ENCODE data around the gene CLINT1. TPM values are rescaled to one million over a fixed set of nuclear protein-coding genes. Genes with fewer than 3 reads are reported as not detected.

The CLINT1 gene
- total and polyA plus RNA-seq, 4 donors, result 31.7 to 60.9 (median 44.5) TPM

DNA sequence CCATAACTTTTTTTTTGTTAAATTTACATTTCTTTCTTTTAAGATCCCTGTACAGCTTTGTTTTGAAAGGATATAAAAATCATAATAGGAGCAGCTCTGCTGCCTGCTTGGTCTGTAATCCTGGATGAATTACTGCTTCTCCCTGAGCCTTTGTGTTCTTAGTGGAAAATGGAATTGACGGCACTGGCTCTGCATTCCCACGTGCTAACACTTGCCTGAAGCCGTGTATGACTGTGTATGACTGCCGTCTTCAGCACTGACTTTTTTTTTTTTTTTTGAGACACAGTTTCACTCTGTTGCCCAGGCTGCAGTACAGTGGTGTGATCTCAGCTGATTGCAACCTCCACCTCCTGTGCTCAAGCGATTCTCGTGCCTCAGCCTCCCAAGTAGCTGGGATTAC, 123.0 kb downstream of the CLINT1 start:
- H3K27me3 ChIP-seq (ENCODE audit: control insufficient read depth in 1 of 2, insufficient read depth in 2 of 2, low read length in 1 of 2), result no peaks in the 10 kb centered on the region
- intact Hi-C loops (cut with DNase I), result no loop called here
- H3K36me3 ChIP-seq (ENCODE audit: control insufficient read depth in 1 of 2, insufficient read depth in 2 of 2, low read length in 1 of 2), result peaks cover 0 to 4% of the 10 kb centered on the region in 2 donors
- H3K4me3 ChIP-seq (ENCODE audit: low read length in 2 of 2), result no peak overlapping the region
- ATAC-seq (ENCODE audit: low FRiP score) (no peak), DNase-seq (no peak)
- 76 to 80% methylated on average over 6 of the region's 6 CpGs for WGBS, 2 donors
- no peaks in the 10 kb centered on the region for H3K9me3 ChIP-seq (ENCODE audit: control insufficient read depth, low read length)
- H3K27ac ChIP-seq (ENCODE audit: low read depth in 1 of 2, low read length in 2 of 2), result no peak overlapping the region
- H3K4me1 ChIP-seq (ENCODE audit: control insufficient read depth in 1 of 2, insufficient read depth in 2 of 2, low read length in 2 of 2), result no peaks in the 10 kb centered on the region

Other genes starting within 250 kb of the CLINT1 start
- under 1 TPM in 1 of 2 donors, not detected in 1; 0.12 TPM for gene SOX30, start 206.7 kb downstream of the CLINT1 start, total RNA-seq
- not detected for gene SOX30, start 206.7 kb downstream of the CLINT1 start, polyA plus RNA-seq
- not detected for gene C5orf52, start 187.6 kb downstream of the CLINT1 start, total RNA-seq
- gene C5orf52, start 187.6 kb downstream of the CLINT1 start, polyA plus RNA-seq, result not detected
- 1 to 10 TPM; 7.3 to 8.2 TPM for gene THG1L, start 127.7 kb downstream of the CLINT1 start, total RNA-seq
- gene THG1L, start 127.7 kb downstream of the CLINT1 start, polyA plus RNA-seq, result 10 to 100 TPM in 1 of 2 donors, 1 to 10 TPM in 1; 9.8 to 13.5 TPM
- 1 to 10 TPM; 5.2 to 5.9 TPM for gene LSM11, start 115.4 kb downstream of the CLINT1 start, total RNA-seq
- 1 to 10 TPM; 1.9 to 2.9 TPM for gene LSM11, start 115.4 kb downstream of the CLINT1 start, polyA plus RNA-seq

Measured in aorta (tissue), 5 donors.